Measurements from ENCODE around the gene DUSP21.

GRCh38 chrX:44873415-44874276 is 29.8 kb downstream of the DUSP21 start:
- no peak for TF ChIP-seq CTCF (IDR thresholded peaks at IDR 0.05; ENCODE audit: borderline replicate concordance, extremely low read depth, low read length, poor library complexity, severe bottlenecking)
- no peak for TF ChIP-seq EZH2 (IDR thresholded peaks at IDR 0.05; ENCODE audit: borderline replicate concordance, low read depth, low read length, severe bottlenecking)

All from DND-41 (cell line).